Natural killer cell (primary cell): Measurements from ENCODE around the gene WASHC4. TPM values are rescaled to one million over a fixed set of nuclear protein-coding genes. Genes with fewer than 3 reads are reported as not detected.

ENCODE experiments used
- ATAC-seq, 3 donors: fragments of 150-1000 bp in 2 of 3; fragments of 200-7000 bp in 1 of 3; cut with Tn5 transposase; 1 replicate in 1 of 3; 2 replicates in 2 of 3; pipeline ENCODE4 v1.10.0; 2021; ENCODE audit warnings: mild to moderate bottlenecking in 2 of 3, moderate library complexity in 2 of 3
- DNase-seq, 2 donors: peaks; one replicate each; pipeline versions ENCODE4 v3.0.0 to v3.0.0-alpha.2; 2013 to 2021; ENCODE audit warnings: mixed read lengths in 1 of 2
- H3K27ac ChIP-seq: one replicate; pipeline ENCODE4 v1.5.1; 2013; ENCODE audit warnings: mild to moderate bottlenecking, low read length
- H3K27me3 ChIP-seq: one replicate; pipeline ENCODE4 v1.6.1; 2013; ENCODE audit warnings: low read length; ENCODE audit not compliant: control insufficient read depth, insufficient read depth
- H3K36me3 ChIP-seq: one replicate; pipeline ENCODE4 v1.6.1; 2013; ENCODE audit warnings: low read length; ENCODE audit not compliant: control insufficient read depth, insufficient read depth
- H3K4me1 ChIP-seq: one replicate; pipeline ENCODE4 v1.6.1; 2013; ENCODE audit warnings: low read length; ENCODE audit not compliant: control insufficient read depth, insufficient read depth
- H3K4me3 ChIP-seq: one replicate; pipeline ENCODE4 v1.5.1; 2013; ENCODE audit warnings: low read length
- H3K9me3 ChIP-seq: one replicate; pipeline ENCODE4 v1.6.1; 2013; ENCODE audit warnings: low read length; ENCODE audit not compliant: control insufficient read depth, insufficient read depth
- H3K27ac Mint-ChIP-seq, 2 donors: one replicate each; pipeline ENCODE4 v1.8.0; 2022; ENCODE audit warnings: mild to moderate bottlenecking in 2 of 2, mixed read lengths in 2 of 2, moderate library complexity in 1 of 2
- H3K27me3 Mint-ChIP-seq, 2 donors: one replicate each; pipeline ENCODE4 v1.8.0; 2022; ENCODE audit warnings: low read depth in 2 of 2, mixed read lengths in 2 of 2
- H3K36me3 Mint-ChIP-seq: one replicate; pipeline ENCODE4 v1.8.0; 2022; ENCODE audit warnings: mixed read lengths
- H3K4me1 Mint-ChIP-seq, 2 donors: one replicate each; pipeline ENCODE4 v1.8.0; 2022; ENCODE audit warnings: mixed read lengths in 2 of 2
- H3K4me3 Mint-ChIP-seq: one replicate; pipeline ENCODE4 v1.8.0; 2022; ENCODE audit warnings: mild to moderate bottlenecking, moderate library complexity, mixed read lengths
- H3K9me3 Mint-ChIP-seq, 2 donors: one replicate each; pipeline ENCODE4 v1.8.0; 2022; ENCODE audit warnings: mixed read lengths in 2 of 2
- CTCF ChIP-seq: fragments of 200-600 bp; IDR thresholded peaks from one replicate; pipeline ENCODE4 v1.8.0; 2022; ENCODE audit warnings: antibody characterized with exemption
- WGBS: methylation state at CpG from one replicate; pipeline ENCODE4 v1.1.7; 2013; ENCODE audit warnings: missing lambda C conversion rate; ENCODE audit not compliant: insufficient coverage; 5-methylcytosine and 5-hydroxymethylcytosine counted together
- intact Hi-C: fragments of 100-400 bp; cut with micrococcal nuclease; formaldehyde crosslinking; loops from one replicate; pipeline ENCODE4 v1.14.2; 2022
- total RNA-seq, 4 donors: library from RNA; stranded (reverse); fragments of 120-200 nt in 1 of 4; gene quantifications; one replicate each; pipeline versions ENCODE4 v1.2.3 to v1.2.4, GENCODE V29; 2013 to 2022

WASHC4 gene
- total RNA-seq, 3 donors from 2014 or later (not counting 1 experiment from before 2014, with no cell fraction given) = 34.2 to 40.9 (median 35.7) TPM

DNA sequence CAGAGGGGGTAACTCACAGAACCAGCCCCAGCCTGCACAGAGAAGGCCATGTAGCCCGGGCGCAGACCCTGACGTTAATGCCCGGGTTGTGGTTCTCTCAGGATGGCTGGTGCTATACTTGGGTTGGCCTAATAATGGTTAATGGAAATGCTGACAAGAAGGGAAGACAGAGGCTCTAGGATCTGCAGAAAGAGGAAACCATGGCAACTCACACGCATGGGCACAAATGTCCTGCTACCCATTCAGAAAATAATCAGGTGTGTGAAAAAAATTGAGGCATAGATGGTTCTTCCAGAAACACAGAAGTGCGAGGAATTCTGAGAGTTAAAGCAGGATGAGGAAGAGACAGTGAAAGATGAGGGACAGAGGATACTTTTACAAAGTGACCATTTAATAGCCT is 94.7 kb downstream of the WASHC4 start:
- Mint-ChIP-seq H3K36me3 (no peaks in the 10 kb centered on the region), H3K27ac (peak overlapping the region in 1 of 2 donors; percentile 35)

DNA sequence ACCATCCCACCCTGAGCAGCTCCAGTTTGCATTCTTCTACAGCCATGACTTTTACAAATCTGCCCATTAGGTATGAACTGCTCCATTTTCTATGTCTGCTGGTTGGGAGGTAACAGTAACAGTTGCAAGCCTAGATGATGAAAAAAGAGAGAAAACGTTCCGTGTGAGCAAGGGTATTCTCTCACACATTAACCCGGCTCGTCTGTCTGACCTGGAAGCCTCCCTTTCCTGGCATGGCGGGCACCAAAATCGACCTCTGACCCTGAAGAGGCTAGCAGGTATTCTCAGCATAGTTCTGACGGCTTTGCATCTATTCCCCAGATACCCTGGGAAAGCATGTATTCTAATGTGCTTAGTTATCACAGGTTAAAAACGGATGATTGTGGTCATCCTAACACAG is 96.6 kb downstream of the WASHC4 start:
- Histone ChIP-seq H3K36me3 (peaks cover 52% of the 10 kb centered on the region), H3K27me3 (no peaks in the 10 kb centered on the region), H3K4me3 (no peak overlapping the region), H3K27ac (no peak overlapping the region), H3K4me1 (peaks cover 13% of the 10 kb centered on the region), H3K9me3 (no peaks in the 10 kb centered on the region)
- Mint-ChIP-seq H3K9me3 (no peaks in the 10 kb centered on the region), H3K27me3 (no peaks in the 10 kb centered on the region), H3K27ac (no peak overlapping the region), H3K36me3 (peaks cover 10% of the 10 kb centered on the region), H3K4me3 (no peak overlapping the region), H3K4me1 (peaks cover 15 to 21% of the 10 kb centered on the region in 2 donors)
- no peak for TF ChIP-seq CTCF
- ATAC-seq (no peak), DNase-seq (no peak)
- intact Hi-C loops = no loop called here
- 92% methylated on average over 8 of the region's 8 CpGs for WGBS

More for the DNA sequence above, 94.7 kb downstream of the WASHC4 start:
- Mint-ChIP-seq H3K4me3 (no peak overlapping the region), H3K27me3 (no peaks in the 10 kb centered on the region), H3K4me1 (peaks cover 24 to 29% of the 10 kb centered on the region in 2 donors), H3K9me3 (no peaks in the 10 kb centered on the region)
- no peak for DNase-seq
- TF ChIP-seq CTCF = no peak
- intact Hi-C loops = no loop called here
- Histone ChIP-seq H3K9me3 (no peaks in the 10 kb centered on the region), H3K27ac (no peak overlapping the region), H3K4me1 (peaks cover 21% of the 10 kb centered on the region), H3K36me3 (peaks cover 48% of the 10 kb centered on the region), H3K4me3 (no peak overlapping the region), H3K27me3 (no peaks in the 10 kb centered on the region)
- 97% methylated on average over 5 of the region's 6 CpGs for WGBS
- ATAC-seq = no peak

GRCh38 chr12:105204916-105205315 is 97.4 kb downstream of the WASHC4 start:
- Mint-ChIP-seq H3K4me1 (peaks cover 11 to 14% of the 10 kb centered on the region in 2 donors), H3K4me3 (no peak overlapping the region), H3K9me3 (no peaks in the 10 kb centered on the region), H3K27me3 (no peaks in the 10 kb centered on the region), H3K36me3 (peaks cover 11% of the 10 kb centered on the region), H3K27ac (no peak overlapping the region)
- 94% methylated on average over 6 of the region's 6 CpGs for WGBS
- TF ChIP-seq CTCF = no peak
- H3K4me3 ChIP-seq = no peak overlapping the region
- intact Hi-C loops = no loop called here
- no peak overlapping the region for H3K27ac ChIP-seq
- H3K36me3 ChIP-seq = peaks cover 54% of the 10 kb centered on the region
- ATAC-seq (no peak), DNase-seq (no peak)
- H3K27me3 ChIP-seq = no peaks in the 10 kb centered on the region
- peaks cover 8% of the 10 kb centered on the region for H3K4me1 ChIP-seq
- H3K9me3 ChIP-seq = no peaks in the 10 kb centered on the region

DNA sequence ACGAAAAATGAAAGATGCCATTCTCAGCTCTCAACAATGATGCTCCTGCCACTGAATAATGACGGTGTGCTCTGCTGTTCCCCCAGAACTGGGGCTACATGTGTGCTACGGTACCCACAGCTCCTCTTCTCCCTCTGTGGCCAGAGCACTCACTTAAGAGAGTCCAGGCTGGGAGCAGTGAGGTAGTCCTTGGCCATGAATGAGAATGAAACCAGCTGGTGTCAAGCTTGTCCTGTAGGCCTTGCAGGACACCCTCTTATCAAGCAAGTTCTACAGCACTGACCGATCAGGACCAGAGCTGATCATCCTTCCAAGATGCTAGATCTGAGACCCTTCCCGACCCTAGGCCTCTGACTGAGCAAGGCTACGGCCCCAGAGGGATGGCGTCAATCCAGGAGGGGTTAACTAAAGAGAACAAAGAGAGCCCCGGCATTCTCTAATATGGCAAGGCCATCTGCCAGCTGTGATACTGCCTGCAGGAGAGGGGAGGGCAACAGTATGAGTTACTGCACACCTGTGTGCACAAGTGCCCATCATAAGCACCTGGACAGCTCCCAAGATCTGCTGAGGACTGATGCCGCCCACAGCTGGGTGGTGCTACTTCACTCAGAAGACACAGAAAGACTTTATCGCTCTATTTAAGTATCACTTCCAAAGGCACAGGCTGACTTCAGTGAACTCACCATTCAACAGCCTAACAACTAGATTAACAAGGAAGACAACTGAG is 98.0 kb downstream of the WASHC4 start:
- H3K9me3 ChIP-seq = no peaks in the 10 kb centered on the region
- DNase-seq (no peak), ATAC-seq (no peak)
- no peak overlapping the region for H3K4me3 ChIP-seq
- H3K27me3 ChIP-seq = no peaks in the 10 kb centered on the region
- Mint-ChIP-seq H3K27ac (no peak overlapping the region), H3K36me3 (peaks cover 14% of the 10 kb centered on the region), H3K4me1 (peaks cover 7 to 8% of the 10 kb centered on the region in 2 donors), H3K27me3 (no peaks in the 10 kb centered on the region), H3K4me3 (no peak overlapping the region), H3K9me3 (no peaks in the 10 kb centered on the region)
- peaks cover 2% of the 10 kb centered on the region for H3K4me1 ChIP-seq
- 95% methylated on average over 10 of the region's 10 CpGs for WGBS
- no peak overlapping the region for H3K27ac ChIP-seq
- intact Hi-C loops = no loop called here
- TF ChIP-seq CTCF = no peak
- H3K36me3 ChIP-seq = peaks cover 54% of the 10 kb centered on the region
